ENCODE data around the gene KAT6B.
A peak's percentile ranks its signal among the peaks of the same experiment; 100 is the strongest.

KAT6B gene

DNA sequence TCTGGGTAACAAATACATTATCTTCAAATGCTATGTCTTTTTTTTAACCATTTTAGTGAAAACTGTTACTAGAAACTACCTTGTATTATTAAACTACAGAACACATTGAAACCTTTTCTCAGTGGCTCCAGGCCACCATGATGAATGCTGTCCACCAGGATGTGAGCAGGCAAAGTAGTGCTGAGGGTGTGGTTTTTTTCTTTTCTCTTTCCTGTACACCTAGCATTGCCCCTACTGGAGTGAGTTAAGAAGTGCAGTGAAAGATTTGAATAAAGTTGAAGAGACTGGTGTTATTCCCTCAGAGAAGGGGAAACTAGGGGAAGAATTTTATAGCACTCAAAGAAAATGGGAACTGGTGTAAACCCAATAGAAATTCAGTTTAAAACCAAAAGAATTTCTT lies 165.0 kb downstream of the KAT6B start:
- DNase-seq = peak; percentile 8 to 15

GRCh38 chr10:74992068-74992467 lies 165.7 kb downstream of the KAT6B start:
- DNase-seq = no peak

GRCh38 chr10:74993649-74994048 lies 167.2 kb downstream of the KAT6B start:
- no peak for DNase-seq

DNA sequence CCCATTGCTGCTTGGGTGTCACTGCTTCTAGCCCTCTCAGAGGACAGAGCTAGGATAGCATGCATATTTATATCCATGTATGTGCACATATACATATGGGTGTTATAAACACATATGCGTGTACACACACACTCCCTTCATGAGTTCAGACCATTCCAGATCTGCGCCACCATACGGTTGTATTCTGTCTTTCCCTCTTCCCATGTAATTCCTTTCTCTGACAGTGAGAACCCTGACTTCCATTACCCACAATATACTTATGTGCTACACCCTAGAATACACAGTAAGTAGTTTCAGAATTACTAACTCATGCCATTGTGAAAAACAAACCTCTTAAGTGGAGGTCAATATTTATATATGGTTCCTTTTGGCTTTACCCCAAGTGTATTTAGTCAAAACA lies 168.5 kb downstream of the KAT6B start:
- no peak for DNase-seq

DNA sequence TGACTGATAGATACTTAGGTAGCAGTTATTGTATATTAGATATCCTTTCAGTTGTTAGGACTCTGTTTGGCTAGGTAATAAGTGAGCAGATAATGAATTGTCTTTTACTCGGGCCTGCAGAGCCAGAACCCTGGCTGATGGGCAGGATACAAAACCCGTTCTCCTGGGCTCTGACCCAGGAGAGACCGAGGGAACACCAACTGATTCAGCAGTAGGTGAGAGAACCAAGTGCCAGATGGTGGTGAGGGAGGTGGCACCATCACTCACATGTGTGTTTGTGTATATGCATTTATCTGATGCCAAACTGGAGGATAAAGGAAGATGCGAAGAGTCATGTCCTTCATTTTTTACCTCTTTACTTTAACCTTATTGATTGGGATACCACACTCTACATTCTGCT lies 169.4 kb downstream of the KAT6B start:
- no peak for DNase-seq

DNA sequence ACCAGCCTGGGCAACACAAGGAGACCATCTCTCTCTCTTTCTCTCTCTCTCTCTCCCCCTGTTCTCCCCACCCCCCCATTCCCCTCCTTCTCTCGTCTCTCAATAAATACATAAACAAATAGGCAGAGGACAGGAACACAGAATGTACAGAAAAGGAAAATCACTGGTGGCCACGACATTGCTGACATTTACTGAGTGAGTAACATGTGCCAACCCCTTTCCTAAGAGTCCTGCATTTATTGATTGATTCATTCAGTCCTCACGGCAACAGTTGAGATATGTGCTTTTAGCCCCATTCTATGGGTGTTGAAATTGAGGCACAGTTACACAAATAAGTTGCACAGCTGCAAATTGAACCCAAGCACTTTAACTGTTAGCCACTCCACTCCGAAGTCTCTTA lies 170.8 kb downstream of the KAT6B start:
- no peak for DNase-seq

- no peak for DNase-seq
Observed at GRCh38 chr10:75000748-75001321, 174.4 kb downstream of the KAT6B start.

DNA sequence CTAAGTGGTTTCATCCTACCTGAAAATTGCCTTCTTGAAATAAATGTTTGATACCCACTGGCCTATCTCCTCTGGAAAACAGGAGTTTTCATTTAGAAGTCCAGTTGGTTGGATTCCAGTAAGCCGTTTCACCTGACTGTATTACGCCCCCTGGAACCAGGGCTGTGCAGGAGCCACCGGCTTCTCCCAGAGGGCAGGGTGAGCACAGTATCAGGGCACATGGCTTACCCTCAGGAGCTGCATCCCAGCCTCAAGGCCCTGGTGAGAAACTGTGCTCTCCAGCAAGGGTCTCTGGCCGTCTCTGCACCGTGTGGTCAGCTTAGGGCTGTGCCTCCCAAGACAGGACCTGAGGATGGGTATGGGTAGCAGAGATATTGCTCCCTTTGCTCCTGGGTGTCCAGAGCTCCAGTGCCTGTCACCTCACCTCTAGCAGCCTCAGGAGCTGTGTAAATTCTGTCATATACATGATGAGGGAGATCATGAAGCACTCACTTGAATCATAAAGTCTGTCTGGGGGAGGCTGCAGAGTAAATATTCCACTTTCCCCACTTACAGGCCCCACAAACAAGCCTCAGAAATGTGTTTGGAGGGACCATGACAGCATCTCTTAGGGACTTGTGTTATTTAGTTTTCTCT lies 175.4 kb downstream of the KAT6B start:
- no peak for DNase-seq

DNA sequence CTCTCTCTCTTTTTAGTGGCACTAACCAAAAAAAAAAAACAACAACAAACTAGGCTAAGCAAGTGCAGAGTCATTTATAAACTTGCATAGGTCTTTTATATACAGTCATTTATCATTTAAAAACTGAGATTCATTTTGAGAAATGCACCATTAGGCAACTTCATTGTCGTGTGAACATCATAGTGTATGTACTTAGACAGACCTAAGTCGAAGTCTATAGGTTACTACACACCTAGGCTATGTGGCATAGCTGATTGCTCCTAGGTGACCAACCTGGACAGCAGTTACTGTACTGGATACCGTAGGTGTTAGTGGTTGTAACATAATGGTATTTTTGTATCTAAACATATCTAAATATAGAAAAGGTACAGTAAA lies 175.9 kb downstream of the KAT6B start:
- no peak for DNase-seq

DNA sequence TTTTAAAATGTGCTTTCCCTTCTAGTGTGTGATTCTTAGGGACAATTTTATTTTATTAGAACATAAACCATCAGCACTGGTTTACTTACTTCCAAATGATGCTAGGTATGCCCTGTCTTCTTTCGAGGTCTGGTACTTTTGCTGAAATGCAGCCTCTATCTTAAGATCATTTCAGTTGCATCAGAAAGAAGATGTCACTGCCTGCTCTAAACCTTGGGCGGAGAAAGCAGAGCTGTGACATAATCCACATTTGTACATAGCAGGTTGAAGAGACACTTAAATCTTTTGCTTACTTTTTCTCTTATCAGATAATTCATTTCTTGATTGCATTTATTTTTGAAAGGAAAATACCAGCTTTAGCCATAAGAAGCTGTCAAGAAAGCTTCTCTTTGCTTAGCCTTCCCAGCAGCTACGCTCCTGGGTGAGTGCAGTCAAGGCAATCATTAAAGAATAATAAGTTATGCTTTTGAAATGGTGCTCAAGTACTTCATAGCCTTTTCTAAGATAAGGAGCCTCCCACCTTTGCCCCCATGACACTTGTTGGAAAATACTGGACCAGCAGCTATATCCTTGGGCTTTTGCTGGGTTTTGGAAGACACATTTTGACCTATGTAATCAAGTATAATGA lies 176.7 kb downstream of the KAT6B start:
- no peak for DNase-seq

- DNase-seq = no peak
Observed at GRCh38 chr10:75003891-75004290, 177.5 kb downstream of the KAT6B start.

- DNase-seq = no peak
Observed at GRCh38 chr10:75007646-75008045, 181.2 kb downstream of the KAT6B start.

- no peak for DNase-seq
Observed at GRCh38 chr10:75008952-75009351, 182.6 kb downstream of the KAT6B start.

DNA sequence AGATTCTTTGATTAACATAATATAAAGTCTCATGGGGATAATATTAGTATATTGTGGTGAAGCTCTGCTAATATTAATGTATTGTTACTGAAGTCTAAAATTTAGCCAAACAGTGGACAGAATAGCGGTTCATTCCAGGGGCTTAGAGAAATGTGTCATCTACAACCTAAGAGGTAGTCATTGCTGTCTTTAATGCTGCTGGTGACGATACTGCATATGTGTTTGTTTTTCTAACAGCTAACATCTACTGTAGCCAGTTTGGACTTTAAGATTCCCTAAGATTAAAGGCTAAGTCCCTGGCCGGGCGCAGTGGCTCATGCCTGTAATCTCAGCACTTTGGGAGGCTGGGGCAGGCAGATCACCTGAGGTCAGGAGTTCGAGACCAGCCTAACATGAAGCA lies 183.0 kb downstream of the KAT6B start:
- no peak for DNase-seq

DNA sequence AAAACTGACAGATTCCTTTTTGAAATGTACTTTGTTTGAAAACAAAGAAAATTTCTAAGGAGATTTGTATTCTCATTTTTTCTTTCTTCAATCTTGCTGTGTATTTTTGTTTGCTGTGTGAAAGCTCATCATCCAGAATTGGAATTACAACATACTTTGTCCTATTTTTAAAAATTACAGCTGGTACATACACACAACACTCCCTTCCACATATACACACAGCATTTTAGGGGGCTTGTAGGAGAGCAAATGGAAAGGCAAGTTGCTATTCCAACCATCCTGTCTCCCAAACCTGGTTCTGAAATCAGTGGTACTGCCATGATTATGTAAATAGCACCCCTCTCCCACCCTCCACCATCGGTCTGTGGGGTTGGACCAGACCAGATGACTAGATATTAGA lies 184.0 kb downstream of the KAT6B start:
- DNase-seq = no peak

GRCh38 chr10:75011221-75011620 lies 184.8 kb downstream of the KAT6B start:
- DNase-seq = no peak

DNA sequence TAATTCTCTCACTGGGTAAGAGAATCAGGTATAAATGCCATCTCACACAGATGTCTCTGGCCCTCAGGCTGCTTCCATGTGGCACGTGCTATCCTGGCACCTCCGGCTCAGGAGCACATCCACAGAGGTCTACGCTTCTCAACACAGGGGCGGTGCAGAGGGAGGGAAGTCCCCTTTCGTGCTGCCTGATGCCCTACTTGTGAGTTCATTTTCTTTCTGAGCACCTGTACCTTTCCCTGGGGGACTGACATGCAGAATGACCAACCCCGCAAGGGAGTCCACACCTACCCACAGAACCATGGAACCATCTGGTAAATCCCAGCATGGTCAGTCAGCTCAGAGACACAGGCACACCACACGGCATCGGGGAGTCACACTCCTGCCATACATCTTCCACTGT lies 186.1 kb downstream of the KAT6B start:
- no peak for DNase-seq

DNA sequence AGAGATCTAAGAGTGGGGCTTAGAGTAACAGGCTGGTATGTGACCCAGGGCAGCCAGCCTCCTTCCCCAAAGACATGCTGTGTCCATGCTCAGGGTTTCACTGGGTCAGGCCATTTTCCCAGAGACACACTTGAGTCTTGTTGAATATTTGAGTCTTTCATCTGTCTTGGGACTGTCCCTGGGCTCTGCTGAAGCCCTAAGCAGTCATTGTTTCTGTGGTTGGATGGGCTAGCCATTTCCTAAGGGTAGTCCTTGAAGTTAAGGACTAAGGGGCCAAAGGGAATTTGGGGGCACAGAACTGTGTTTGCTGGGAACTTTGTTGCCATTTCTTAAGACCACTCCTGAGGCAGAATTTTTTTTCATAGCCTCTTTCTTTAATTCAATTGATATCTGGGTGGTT lies 186.6 kb downstream of the KAT6B start:
- DNase-seq = no peak

- no peak for DNase-seq
Observed at GRCh38 chr10:75013522-75013921, 187.1 kb downstream of the KAT6B start.

DNA sequence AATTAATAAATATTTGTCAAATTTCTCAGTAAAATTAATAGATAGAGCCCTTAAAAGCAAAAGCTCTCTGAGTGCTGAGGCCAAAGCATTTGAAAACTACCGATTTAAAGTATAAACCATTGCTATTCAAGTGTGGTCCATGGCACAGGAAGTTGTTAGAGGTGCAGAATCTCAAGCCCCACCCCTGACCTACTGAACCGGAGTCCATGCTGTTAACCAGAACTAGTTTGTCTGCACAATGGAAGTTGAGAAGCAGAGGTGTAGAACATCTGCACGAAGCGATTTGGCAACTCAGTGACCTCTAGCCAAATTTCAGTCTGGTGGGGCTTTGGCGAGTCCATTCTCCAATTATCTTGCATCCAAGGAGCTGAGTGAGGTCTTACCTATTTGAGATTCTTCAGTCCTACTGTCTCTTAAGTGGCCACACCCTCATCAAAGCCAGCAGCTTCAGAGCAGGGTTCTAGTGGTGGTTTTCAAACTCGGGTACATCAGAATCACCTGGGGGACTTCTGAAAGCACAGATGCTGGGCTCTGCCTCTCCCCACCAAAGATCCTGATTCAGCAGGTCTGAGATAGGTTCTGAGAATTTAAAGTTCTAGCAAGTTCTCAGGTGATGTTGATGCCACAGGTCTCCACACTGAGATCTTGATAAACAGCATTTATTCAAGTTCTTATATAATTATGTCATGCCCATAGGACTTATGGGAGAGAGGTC lies 188.3 kb downstream of the KAT6B start:
- DNase-seq = no peak

GRCh38 chr10:75015442-75015841 lies 189.0 kb downstream of the KAT6B start:
- no peak for DNase-seq

GRCh38 chr10:75016325-75016724 lies 189.9 kb downstream of the KAT6B start:
- no peak for DNase-seq

DNA sequence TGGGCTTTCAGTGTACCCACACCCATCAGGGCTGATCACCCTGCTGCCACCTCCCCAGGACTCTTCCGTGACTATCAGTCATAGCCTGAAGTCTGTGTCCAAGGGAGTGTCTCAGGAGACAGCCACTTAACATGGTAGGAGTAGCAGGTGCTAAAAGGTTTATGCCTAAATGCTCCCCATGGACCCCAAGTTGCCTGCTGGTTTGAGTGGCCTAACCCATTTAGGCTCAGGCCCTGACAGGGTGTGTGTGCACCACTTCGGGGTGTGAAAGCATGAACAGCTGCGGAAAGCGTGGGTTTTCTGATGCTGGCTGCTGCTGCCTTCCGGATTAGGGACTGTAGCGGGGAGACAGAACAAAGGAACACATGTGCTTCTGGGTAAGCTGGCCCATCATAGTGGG lies 191.9 kb downstream of the KAT6B start:
- DNase-seq = no peak

GRCh38 chr10:75018686-75019307 lies 192.4 kb downstream of the KAT6B start:
- no peak for DNase-seq
